ENCODE data around the gene WWOX.
"Not testable (repeated sequence)": the region's sequence is repeated elsewhere in the genome, so short reads cannot be mapped to it uniquely, and the experiment has no call there.

WWOX gene

GRCh38 chr16:78686601-78687000 lies 587.1 kb downstream of the WWOX start:
- Histone ChIP-seq H3K9ac (ENCODE audit: low read length) (no peak overlapping the region), H3K4me1 (ENCODE audit: control insufficient read depth, insufficient read depth, low read length) (no peaks in the 10 kb centered on the region), H3K9me3 (ENCODE audit: control insufficient read depth, low read length) (no peaks in the 10 kb centered on the region)

GRCh38 chr16:78689028-78689427 lies 589.6 kb downstream of the WWOX start:
- no peak overlapping the region for H3K4me3 ChIP-seq (ENCODE audit: low read length)
- no peaks in the 10 kb centered on the region for H3K27me3 ChIP-seq (ENCODE audit: control insufficient read depth, insufficient read depth, low read length)
- no peaks in the 10 kb centered on the region for H3K9me3 ChIP-seq (ENCODE audit: control insufficient read depth, low read length)
- H3K9ac ChIP-seq (ENCODE audit: low read length), result no peak overlapping the region
- H3K36me3 ChIP-seq (ENCODE audit: control insufficient read depth, insufficient read depth, low read length), result no peaks in the 10 kb centered on the region
- no peaks in the 10 kb centered on the region for H3K4me1 ChIP-seq (ENCODE audit: control insufficient read depth, insufficient read depth, low read length)

More at GRCh38 chr16:78686601-78687000, 587.1 kb downstream of the WWOX start:
- Histone ChIP-seq H3K27me3 (ENCODE audit: control insufficient read depth, insufficient read depth, low read length) (no peaks in the 10 kb centered on the region), H3K4me3 (ENCODE audit: low read length) (no peak overlapping the region), H3K36me3 (ENCODE audit: control insufficient read depth, insufficient read depth, low read length) (no peaks in the 10 kb centered on the region)

- Histone ChIP-seq H3K9ac (ENCODE audit: low read length) (no peak overlapping the region), H3K9me3 (ENCODE audit: control insufficient read depth, low read length) (no peaks in the 10 kb centered on the region), H3K4me1 (ENCODE audit: control insufficient read depth, insufficient read depth, low read length) (no peaks in the 10 kb centered on the region), H3K27me3 (ENCODE audit: control insufficient read depth, insufficient read depth, low read length) (no peaks in the 10 kb centered on the region), H3K36me3 (ENCODE audit: control insufficient read depth, insufficient read depth, low read length) (no peaks in the 10 kb centered on the region), H3K4me3 (ENCODE audit: low read length) (no peak overlapping the region)
Measured at GRCh38 chr16:78689536-78689935, 590.1 kb downstream of the WWOX start.

GRCh38 chr16:78690510-78690909 lies 591.1 kb downstream of the WWOX start:
- Histone ChIP-seq H3K27me3 (ENCODE audit: control insufficient read depth, insufficient read depth, low read length) (no peaks in the 10 kb centered on the region), H3K9me3 (ENCODE audit: control insufficient read depth, low read length) (no peaks in the 10 kb centered on the region), H3K36me3 (ENCODE audit: control insufficient read depth, insufficient read depth, low read length) (no peaks in the 10 kb centered on the region), H3K4me1 (ENCODE audit: control insufficient read depth, insufficient read depth, low read length) (no peaks in the 10 kb centered on the region), H3K4me3 (ENCODE audit: low read length) (no peak overlapping the region), H3K9ac (ENCODE audit: low read length) (no peak overlapping the region)

- not testable (repeated sequence) for H3K9me3 ChIP-seq (ENCODE audit: control insufficient read depth, low read length); H3K27me3 ChIP-seq (ENCODE audit: control insufficient read depth, insufficient read depth, low read length); H3K4me1 ChIP-seq (ENCODE audit: control insufficient read depth, insufficient read depth, low read length); H3K4me3 ChIP-seq (ENCODE audit: low read length); H3K36me3 ChIP-seq (ENCODE audit: control insufficient read depth, insufficient read depth, low read length); H3K9ac ChIP-seq (ENCODE audit: low read length)
Measured at GRCh38 chr16:78691746-78692145, 592.3 kb downstream of the WWOX start.

- Histone ChIP-seq H3K36me3 (ENCODE audit: control insufficient read depth, insufficient read depth, low read length) (no peaks in the 10 kb centered on the region), H3K27me3 (ENCODE audit: control insufficient read depth, insufficient read depth, low read length) (no peaks in the 10 kb centered on the region), H3K9me3 (ENCODE audit: control insufficient read depth, low read length) (no peaks in the 10 kb centered on the region)
Measured at GRCh38 chr16:78693496-78693895, 594.0 kb downstream of the WWOX start.

GRCh38 chr16:78694414-78694813 lies 595.0 kb downstream of the WWOX start:
- Histone ChIP-seq H3K9ac (ENCODE audit: low read length) (no peak overlapping the region), H3K9me3 (ENCODE audit: control insufficient read depth, low read length) (no peaks in the 10 kb centered on the region), H3K27me3 (ENCODE audit: control insufficient read depth, insufficient read depth, low read length) (no peaks in the 10 kb centered on the region), H3K4me1 (ENCODE audit: control insufficient read depth, insufficient read depth, low read length) (no peaks in the 10 kb centered on the region), H3K4me3 (ENCODE audit: low read length) (no peak overlapping the region), H3K36me3 (ENCODE audit: control insufficient read depth, insufficient read depth, low read length) (no peaks in the 10 kb centered on the region)

More at GRCh38 chr16:78693496-78693895, 594.0 kb downstream of the WWOX start:
- Histone ChIP-seq H3K4me3 (ENCODE audit: low read length) (no peak overlapping the region), H3K9ac (ENCODE audit: low read length) (no peak overlapping the region), H3K4me1 (ENCODE audit: control insufficient read depth, insufficient read depth, low read length) (no peaks in the 10 kb centered on the region)

- no peaks in the 10 kb centered on the region for H3K36me3 ChIP-seq (ENCODE audit: control insufficient read depth, insufficient read depth, low read length)
Measured at GRCh38 chr16:78695391-78695790, 595.9 kb downstream of the WWOX start.

GRCh38 chr16:78696797-78697196 lies 597.3 kb downstream of the WWOX start:
- Histone ChIP-seq H3K4me1 (ENCODE audit: control insufficient read depth, insufficient read depth, low read length) (no peaks in the 10 kb centered on the region), H3K27me3 (ENCODE audit: control insufficient read depth, insufficient read depth, low read length) (no peaks in the 10 kb centered on the region), H3K9me3 (ENCODE audit: control insufficient read depth, low read length) (no peaks in the 10 kb centered on the region), H3K36me3 (ENCODE audit: control insufficient read depth, insufficient read depth, low read length) (no peaks in the 10 kb centered on the region), H3K4me3 (ENCODE audit: low read length) (no peak overlapping the region), H3K9ac (ENCODE audit: low read length) (no peak overlapping the region)

More at GRCh38 chr16:78695391-78695790, 595.9 kb downstream of the WWOX start:
- Histone ChIP-seq H3K9ac (ENCODE audit: low read length) (no peak overlapping the region), H3K4me3 (ENCODE audit: low read length) (no peak overlapping the region), H3K9me3 (ENCODE audit: control insufficient read depth, low read length) (no peaks in the 10 kb centered on the region), H3K4me1 (ENCODE audit: control insufficient read depth, insufficient read depth, low read length) (no peaks in the 10 kb centered on the region), H3K27me3 (ENCODE audit: control insufficient read depth, insufficient read depth, low read length) (no peaks in the 10 kb centered on the region)

GRCh38 chr16:78697426-78697825 lies 598.0 kb downstream of the WWOX start:
- Histone ChIP-seq H3K4me3 (ENCODE audit: low read length) (no peak overlapping the region), H3K9me3 (ENCODE audit: control insufficient read depth, low read length) (no peaks in the 10 kb centered on the region), H3K4me1 (ENCODE audit: control insufficient read depth, insufficient read depth, low read length) (no peaks in the 10 kb centered on the region), H3K36me3 (ENCODE audit: control insufficient read depth, insufficient read depth, low read length) (no peaks in the 10 kb centered on the region), H3K27me3 (ENCODE audit: control insufficient read depth, insufficient read depth, low read length) (no peaks in the 10 kb centered on the region), H3K9ac (ENCODE audit: low read length) (no peak overlapping the region)

- no peaks in the 10 kb centered on the region for H3K9me3 ChIP-seq (ENCODE audit: control insufficient read depth, low read length)
Measured at GRCh38 chr16:78703936-78704335, 604.5 kb downstream of the WWOX start.

GRCh38 chr16:78704416-78704815 lies 605.0 kb downstream of the WWOX start:
- Histone ChIP-seq H3K4me1 (ENCODE audit: control insufficient read depth, insufficient read depth, low read length) (no peaks in the 10 kb centered on the region), H3K27me3 (ENCODE audit: control insufficient read depth, insufficient read depth, low read length) (no peaks in the 10 kb centered on the region), H3K9me3 (ENCODE audit: control insufficient read depth, low read length) (no peaks in the 10 kb centered on the region), H3K4me3 (ENCODE audit: low read length) (no peak overlapping the region), H3K9ac (ENCODE audit: low read length) (no peak overlapping the region), H3K36me3 (ENCODE audit: control insufficient read depth, insufficient read depth, low read length) (no peaks in the 10 kb centered on the region)

More at GRCh38 chr16:78703936-78704335, 604.5 kb downstream of the WWOX start:
- no peaks in the 10 kb centered on the region for H3K36me3 ChIP-seq (ENCODE audit: control insufficient read depth, insufficient read depth, low read length)
- no peak overlapping the region for H3K4me3 ChIP-seq (ENCODE audit: low read length)
- H3K9ac ChIP-seq (ENCODE audit: low read length), result no peak overlapping the region
- H3K4me1 ChIP-seq (ENCODE audit: control insufficient read depth, insufficient read depth, low read length), result no peaks in the 10 kb centered on the region
- no peaks in the 10 kb centered on the region for H3K27me3 ChIP-seq (ENCODE audit: control insufficient read depth, insufficient read depth, low read length)

GRCh38 chr16:78705694-78706093 lies 606.2 kb downstream of the WWOX start:
- Histone ChIP-seq H3K4me3 (ENCODE audit: low read length) (no peak overlapping the region), H3K36me3 (ENCODE audit: control insufficient read depth, insufficient read depth, low read length) (no peaks in the 10 kb centered on the region)

More at GRCh38 chr16:78705694-78706093, 606.2 kb downstream of the WWOX start:
- H3K27me3 ChIP-seq (ENCODE audit: control insufficient read depth, insufficient read depth, low read length), result no peaks in the 10 kb centered on the region
- H3K9me3 ChIP-seq (ENCODE audit: control insufficient read depth, low read length), result no peaks in the 10 kb centered on the region
- H3K9ac ChIP-seq (ENCODE audit: low read length), result no peak overlapping the region
- H3K4me1 ChIP-seq (ENCODE audit: control insufficient read depth, insufficient read depth, low read length), result no peaks in the 10 kb centered on the region

Measured in mucosa of stomach (tissue), 1 donor.